Measurements from ENCODE around the gene FRMD5.

FRMD5 gene

GRCh38 chr15:44160796-44161195 is 34.3 kb downstream of the FRMD5 start:
- DNase-seq (ENCODE audit: low read depth, low spot score), result no peak

- DNase-seq (ENCODE audit: low read depth, low spot score), result no peak
These were observed 35.6 kb downstream of the FRMD5 start for GRCh38 chr15:44159492-44159891.

GRCh38 chr15:44158111-44158510 is 37.0 kb downstream of the FRMD5 start:
- no peak for DNase-seq (ENCODE audit: low read depth, low spot score)

- no peak for DNase-seq (ENCODE audit: low read depth, low spot score)
These were observed 37.4 kb downstream of the FRMD5 start for GRCh38 chr15:44157679-44158078.

GRCh38 chr15:44153352-44153751 is 41.7 kb downstream of the FRMD5 start:
- no peak for DNase-seq (ENCODE audit: low read depth, low spot score)

GRCh38 chr15:44149224-44149623 is 45.8 kb downstream of the FRMD5 start:
- DNase-seq (ENCODE audit: low read depth, low spot score), result no peak

GRCh38 chr15:44148580-44148979 is 46.5 kb downstream of the FRMD5 start:
- no peak for DNase-seq (ENCODE audit: low read depth, low spot score)

- no peak for DNase-seq (ENCODE audit: low read depth, low spot score)
These were observed 47.4 kb downstream of the FRMD5 start for GRCh38 chr15:44147636-44148035.

- no peak for DNase-seq (ENCODE audit: low read depth, low spot score)
These were observed 49.6 kb downstream of the FRMD5 start for GRCh38 chr15:44145495-44145894.

GRCh38 chr15:44144992-44145391 is 50.1 kb downstream of the FRMD5 start:
- no peak for DNase-seq (ENCODE audit: low read depth, low spot score)

GRCh38 chr15:44144184-44144583 is 50.9 kb downstream of the FRMD5 start:
- no peak for DNase-seq (ENCODE audit: low read depth, low spot score)

GRCh38 chr15:44137750-44138149 is 57.3 kb downstream of the FRMD5 start:
- no peak for DNase-seq (ENCODE audit: low read depth, low spot score)

- DNase-seq (ENCODE audit: low read depth, low spot score), result no peak
These were observed 58.0 kb downstream of the FRMD5 start for GRCh38 chr15:44136991-44137477.

- no peak for DNase-seq (ENCODE audit: low read depth, low spot score)
These were observed 63.0 kb downstream of the FRMD5 start for GRCh38 chr15:44132057-44132456.

GRCh38 chr15:44130778-44131177 is 64.3 kb downstream of the FRMD5 start:
- no peak for DNase-seq (ENCODE audit: low read depth, low spot score)

GRCh38 chr15:44129911-44130310 is 65.2 kb downstream of the FRMD5 start:
- DNase-seq (ENCODE audit: low read depth, low spot score), result no peak

GRCh38 chr15:44128443-44128842 is 66.6 kb downstream of the FRMD5 start:
- DNase-seq (ENCODE audit: low read depth, low spot score), result no peak

GRCh38 chr15:44125879-44126278 is 69.2 kb downstream of the FRMD5 start:
- no peak for DNase-seq (ENCODE audit: low read depth, low spot score)

GRCh38 chr15:44102675-44103254 is 92.3 kb downstream of the FRMD5 start:
- DNase-seq (ENCODE audit: low read depth, low spot score), result no peak

GRCh38 chr15:44101944-44102343 is 93.1 kb downstream of the FRMD5 start:
- DNase-seq (ENCODE audit: low read depth, low spot score), result no peak

- DNase-seq (ENCODE audit: low read depth, low spot score), result no peak
These were observed 93.8 kb downstream of the FRMD5 start for GRCh38 chr15:44101286-44101685.

- DNase-seq (ENCODE audit: low read depth, low spot score), result no peak
These were observed 95.4 kb downstream of the FRMD5 start for GRCh38 chr15:44099671-44100070.

- no peak for DNase-seq (ENCODE audit: low read depth, low spot score)
These were observed 97.5 kb downstream of the FRMD5 start for GRCh38 chr15:44097552-44097951.

GRCh38 chr15:44096596-44096995 is 98.5 kb downstream of the FRMD5 start:
- no peak for DNase-seq (ENCODE audit: low read depth, low spot score)

All from ELF-1 (cell line).